PC-9 (cell line): Measurements from ENCODE around the gene LAMB2. TPM values are rescaled to one million over a fixed set of nuclear protein-coding genes. Genes with fewer than 3 reads are reported as not detected.

ENCODE experiments used
- Bru-seq: library from RNA; stranded (reverse); fragments of 400-500 nt; gene quantifications from one replicate; lab custom pipeline; 2021; lab: Mats Ljungman, UMichigan
- BruChase-seq, 2 experiments: library from RNA; stranded (reverse); fragments of 400-500 nt; gene quantifications; one replicate each; lab custom pipeline; 2021; lab: Mats Ljungman, UMichigan
- BruUV-seq: library from RNA; stranded (reverse); fragments of 400-500 nt; replicated peaks from 2 replicates; lab custom pipeline; 2021; lab: Mats Ljungman, UMichigan
- CTCF ChIA-PET: fragments of 300-600 bp; sonication (Branson Sonifier 250); formaldehyde crosslinking; loops from one replicate; lab custom pipeline; 2022; ENCODE audit warnings: antibody characterized with exemption; lab: Charles Lee
- POLR2A ChIA-PET: fragments of 300-600 bp; sonication (Branson Sonifier 250); formaldehyde crosslinking; loops from one replicate; lab custom pipeline; 2022; ENCODE audit warnings: antibody characterized with exemption; ENCODE audit not compliant: unreplicated experiment; lab: Charles Lee
- DNase-seq, 2 experiments: peaks; one replicate each; pipeline versions ENCODE4 v3.0.0 to v3.0.0-alpha.2; 2015 to 2022; ENCODE audit warnings: mixed read lengths in 1 of 2
- H2AFZ ChIP-seq: fragments of 200-600 bp; sonication (generic); 2 replicates; pipeline ENCODE4 v1.8.1; 2017; ENCODE audit warnings: antibody characterized with exemption
- H3F3A ChIP-seq: fragments of 200-600 bp; sonication (generic); 2 replicates; pipeline ENCODE4 v1.8.1; 2017; ENCODE audit warnings: antibody characterized with exemption, mild to moderate bottlenecking, low read depth; ENCODE audit not compliant: insufficient read depth
- H3K27ac ChIP-seq: fragments of 200-600 bp; sonication (generic); 2 replicates; pipeline ENCODE4 v1.6.1; 2016; ENCODE audit warnings: mixed run types
- H3K27me3 ChIP-seq: fragments of 200-600 bp; sonication (generic); 2 replicates; pipeline ENCODE4 v1.6.1; 2016; ENCODE audit warnings: low read depth, mixed run types; ENCODE audit not compliant: insufficient read depth
- H3K36me3 ChIP-seq: fragments of 200-600 bp; sonication (generic); 2 replicates; pipeline ENCODE4 v1.6.1; 2016; ENCODE audit warnings: low read depth, mixed run types
- H3K4me1 ChIP-seq: fragments of 200-600 bp; sonication (generic); replicated peaks from 2 replicates; pipeline ENCODE4 v1.6.1; 2016; ENCODE audit warnings: mixed run types; ENCODE audit not compliant: insufficient read depth
- H3K4me2 ChIP-seq: fragments of 200-600 bp; sonication (generic); 2 replicates; pipeline ENCODE4 v1.6.1; 2017; ENCODE audit warnings: mixed run types
- H3K4me3 ChIP-seq: fragments of 200-600 bp; sonication (generic); 2 replicates; pipeline ENCODE4 v1.6.1; 2016; ENCODE audit warnings: mixed run types
- H3K79me2 ChIP-seq: fragments of 200-600 bp; sonication (generic); 2 replicates; pipeline ENCODE4 v1.6.1; 2017; ENCODE audit warnings: low read depth, mixed run types
- H3K9me2 ChIP-seq: fragments of 200-600 bp; sonication (generic); 2 replicates; pipeline ENCODE4 v1.8.1; 2017; ENCODE audit warnings: mild to moderate bottlenecking; ENCODE audit not compliant: insufficient read depth
- H3K9me3 ChIP-seq: fragments of 200-600 bp; sonication (generic); 2 replicates; pipeline ENCODE4 v1.8.1; 2016; ENCODE audit warnings: low read depth; ENCODE audit not compliant: insufficient read depth
- H4K20me1 ChIP-seq: fragments of 200-600 bp; sonication (generic); 2 replicates; pipeline ENCODE4 v1.8.1; 2017; ENCODE audit not compliant: insufficient read depth
- EZH2 ChIP-seq: fragments of 200-600 bp; sonication (generic); IDR thresholded peaks from 2 replicates; pipeline ENCODE4 v1.8.0; 2017; ENCODE audit warnings: antibody characterized with exemption, low read depth
- intact Hi-C: fragments of 100-400 bp; cut with micrococcal nuclease; formaldehyde crosslinking; loops from one replicate; pipeline ENCODE4 v1.10.0; 2022; ENCODE audit not compliant: unreplicated experiment
- long read RNA-seq: library from polyadenylated mRNA; stranded (forward); transcript quantifications from one replicate; pipeline ENCODE4 v2.0.0, GENCODE V29; 2022
- total RNA-seq: library from RNA; stranded (reverse); gene quantifications from 2 replicates; pipeline ENCODE4 v1.2.3, GENCODE V29; 2021
- TF ChIP-seq, protein P1 (sequence below): fragments of 200-600 bp; sonication (generic); conservative IDR thresholded peaks from 2 replicates; pipeline ENCODE4 v1.6.1; 2017; ENCODE audit warnings: mixed run types, antibody characterized with exemption, mild to moderate bottlenecking, moderate library complexity

Gene LAMB2
- total RNA-seq (230 and 238 TPM in 2 replicates), Bru-seq, nascent RNA (percentile 61 among the genes with signal in this experiment), BruChase-seq, experiment 1, labeled RNA remaining after a 2-hour chase (percentile 86 among the genes with signal in this experiment), BruChase-seq, experiment 2, labeled RNA remaining after a 6-hour chase (percentile 94 among the genes with signal in this experiment)
- long read RNA-seq, full-length matches to known transcripts = 22 of 66 reads
- long read RNA-seq, partial matches to known transcripts = 26 of 66 reads
- long read RNA-seq, other reads (novel, unspliced or antisense) = 18 of 66 reads

DNA sequence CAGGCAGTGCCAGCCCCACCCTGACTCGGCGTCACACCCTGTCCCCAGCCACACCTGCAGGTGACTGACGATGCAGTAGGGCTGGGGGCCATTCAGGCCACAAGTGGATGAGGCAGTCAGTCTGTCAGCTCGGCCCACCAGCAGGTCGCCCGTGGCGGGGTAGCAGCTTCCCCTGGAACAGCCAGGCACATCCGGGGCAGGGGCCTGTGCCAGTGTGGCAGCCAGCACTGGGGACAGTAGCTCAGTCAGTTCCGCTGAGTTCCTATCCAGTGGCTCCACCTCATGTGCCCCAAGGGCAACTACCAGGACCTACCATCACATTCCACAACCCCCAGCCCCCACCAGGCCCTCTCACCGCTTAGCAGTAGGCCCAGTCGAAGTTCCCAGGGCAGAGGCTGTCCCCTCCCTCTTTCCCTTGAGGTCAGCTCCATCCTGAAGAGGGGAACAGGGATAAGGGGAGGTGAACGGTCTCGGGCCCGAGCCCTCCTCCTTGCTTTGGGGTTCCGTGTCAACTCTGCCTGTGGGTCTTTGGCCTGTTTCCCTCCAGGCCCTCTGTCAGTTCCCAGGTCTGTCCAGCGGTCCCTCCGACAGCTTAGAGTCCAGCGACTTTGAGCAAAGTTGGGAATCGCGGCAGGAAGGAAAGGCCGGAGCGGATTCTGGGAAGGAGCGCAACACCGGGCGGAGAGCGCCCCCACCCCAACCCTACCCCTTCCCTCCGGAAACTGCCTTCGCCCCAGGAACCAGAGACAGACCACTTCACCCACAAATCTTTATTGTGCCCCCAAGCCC, at the start of gene LAMB2:
Gene LAMB2, minus strand, starts transcription at position 614 of the 789 bp plus-strand sequence. Its CDS starts 183 bp downstream, at position 431.
- Histone ChIP-seq H3K27ac (peak within 1 kb of the TSS; percentile 92), H3K4me3 (peak within 1 kb of the TSS; percentile 78), H3K9me2 (no peaks in the 10 kb centered on the region), H3K79me2 (peaks cover 18% of the 10 kb centered on the region), H3F3A (peaks cover 22% of the 10 kb centered on the region), H4K20me1 (no peaks in the 10 kb centered on the region), H2AFZ (peak within 1 kb of the TSS; percentile 97), H3K36me3 (no peaks in the 10 kb centered on the region), H3K9me3 (no peaks in the 10 kb centered on the region), H3K27me3 (no peaks in the 10 kb centered on the region), H3K4me1 (peaks cover 19% of the 10 kb centered on the region), H3K4me2 (peak within 1 kb of the TSS; percentile 99)
- peak; percentile 82 to 89 for DNase-seq
- TF ChIP-seq, protein P1, sequence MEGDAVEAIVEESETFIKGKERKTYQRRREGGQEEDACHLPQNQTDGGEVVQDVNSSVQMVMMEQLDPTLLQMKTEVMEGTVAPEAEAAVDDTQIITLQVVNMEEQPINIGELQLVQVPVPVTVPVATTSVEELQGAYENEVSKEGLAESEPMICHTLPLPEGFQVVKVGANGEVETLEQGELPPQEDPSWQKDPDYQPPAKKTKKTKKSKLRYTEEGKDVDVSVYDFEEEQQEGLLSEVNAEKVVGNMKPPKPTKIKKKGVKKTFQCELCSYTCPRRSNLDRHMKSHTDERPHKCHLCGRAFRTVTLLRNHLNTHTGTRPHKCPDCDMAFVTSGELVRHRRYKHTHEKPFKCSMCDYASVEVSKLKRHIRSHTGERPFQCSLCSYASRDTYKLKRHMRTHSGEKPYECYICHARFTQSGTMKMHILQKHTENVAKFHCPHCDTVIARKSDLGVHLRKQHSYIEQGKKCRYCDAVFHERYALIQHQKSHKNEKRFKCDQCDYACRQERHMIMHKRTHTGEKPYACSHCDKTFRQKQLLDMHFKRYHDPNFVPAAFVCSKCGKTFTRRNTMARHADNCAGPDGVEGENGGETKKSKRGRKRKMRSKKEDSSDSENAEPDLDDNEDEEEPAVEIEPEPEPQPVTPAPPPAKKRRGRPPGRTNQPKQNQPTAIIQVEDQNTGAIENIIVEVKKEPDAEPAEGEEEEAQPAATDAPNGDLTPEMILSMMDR = no peak
- no peak for TF ChIP-seq EZH2
- intact Hi-C loops = loop anchor here (1.0 kb wide), 2 partner anchors 12 to 38 kb away; partner anchors contain the start of genes QRICH1 and USP19
- TSS peak; percentile 76 for BruUV-seq
- ChIA-PET CTCF (interaction anchor here (0.6 to 1.0 kb wide), 4 partner anchors 38 to 286 kb away, joined by 3 to 6 read pairs (median 5); no protein-coding TSS in a partner anchor), POLR2A (interaction anchor here (0.5 to 0.8 kb wide), 7 partner anchors 12 to 699 kb away, joined by 3 to 35 read pairs (median 3); partner anchors contain the start of genes QARS1, QRICH1, RHOA and USP19)

DNA sequence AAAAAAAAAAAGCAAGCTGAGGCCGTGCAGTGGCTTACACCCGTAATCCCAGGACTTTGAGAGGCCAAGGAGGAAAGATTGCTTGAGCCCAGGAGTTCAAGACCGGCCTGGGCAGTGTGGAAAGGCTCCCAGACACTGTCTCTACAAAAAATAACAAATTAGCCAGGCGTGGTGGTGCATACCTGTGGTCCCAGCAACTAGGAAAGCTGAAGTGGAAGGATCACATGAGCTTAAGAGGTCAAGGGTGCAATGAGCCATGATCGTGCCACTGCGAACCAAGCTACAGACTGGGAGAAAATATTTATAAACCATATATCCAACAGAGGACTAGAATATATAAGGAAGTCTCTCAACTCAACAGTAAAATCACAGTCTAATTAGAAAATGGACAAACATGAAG, 48.5 kb upstream of the LAMB2 start:
- H3K4me3 ChIP-seq = no peak overlapping the region
- H2AFZ ChIP-seq = no peak overlapping the region
- H3F3A ChIP-seq = no peaks in the 10 kb centered on the region
- no TSS peak for BruUV-seq
- DNase-seq = no peak
- ChIA-PET CTCF (no interaction called here), POLR2A (no interaction called here)
- no peak overlapping the region for H3K27ac ChIP-seq
- TF ChIP-seq, protein P1 = no peak
- no peak for TF ChIP-seq EZH2
- H3K4me1 ChIP-seq = no peaks in the 10 kb centered on the region
- no peaks in the 10 kb centered on the region for H4K20me1 ChIP-seq
- intact Hi-C loops = no loop called here
- no peaks in the 10 kb centered on the region for H3K79me2 ChIP-seq
- no peaks in the 10 kb centered on the region for H3K36me3 ChIP-seq
- H3K4me2 ChIP-seq = no peak overlapping the region
- no peaks in the 10 kb centered on the region for H3K9me2 ChIP-seq
- H3K27me3 ChIP-seq = no peaks in the 10 kb centered on the region
- no peaks in the 10 kb centered on the region for H3K9me3 ChIP-seq

DNA sequence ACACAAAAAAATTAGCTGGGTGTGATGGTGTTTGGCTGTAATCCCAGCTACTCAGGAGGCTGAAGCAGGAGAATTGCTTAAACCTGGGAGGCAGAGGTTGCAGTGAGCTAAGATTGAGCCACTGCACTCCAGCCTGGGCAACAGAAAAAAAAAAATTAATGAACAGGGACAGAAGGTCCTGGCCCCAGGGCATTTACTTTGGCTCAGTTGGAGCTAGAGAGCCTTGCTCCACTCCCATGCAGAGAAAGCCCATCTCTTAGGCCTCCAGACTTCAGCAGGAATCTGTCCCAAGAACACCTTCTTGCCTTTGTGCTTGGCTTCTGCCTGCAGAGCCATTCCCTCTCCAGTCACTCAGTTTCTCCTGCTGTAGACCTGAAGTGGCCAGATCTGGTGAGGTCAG, 47.3 kb upstream of the LAMB2 start:
- Histone ChIP-seq H3K9me3 (no peaks in the 10 kb centered on the region), H3K4me1 (no peaks in the 10 kb centered on the region), H3K27me3 (no peaks in the 10 kb centered on the region), H3K9me2 (no peaks in the 10 kb centered on the region), H3K4me3 (no peak overlapping the region), H4K20me1 (no peaks in the 10 kb centered on the region), H2AFZ (no peak overlapping the region), H3F3A (no peaks in the 10 kb centered on the region), H3K79me2 (no peaks in the 10 kb centered on the region), H3K36me3 (no peaks in the 10 kb centered on the region), H3K27ac (no peak overlapping the region), H3K4me2 (no peak overlapping the region)
- ChIA-PET CTCF (no interaction called here), POLR2A (no interaction called here)
- no peak for TF ChIP-seq EZH2
- TF ChIP-seq, protein P1 = no peak
- DNase-seq = no peak
- intact Hi-C loops = no loop called here
- no TSS peak for BruUV-seq
